MCF 10A (cell line): ENCODE data around the gene PDGFC. TPM values are rescaled to one million over a fixed set of nuclear protein-coding genes. Genes with fewer than 3 reads are reported as not detected.

Experiments
- BruUV-seq: library from RNA; stranded (reverse); fragments of 400-500 nt; replicated peaks from 2 replicates; lab custom pipeline; 2021; lab: Mats Ljungman, UMichigan
- CTCF ChIA-PET: fragments of 300-600 bp; sonication (Branson Sonifier 250); formaldehyde crosslinking; extraction: SDS; loops from one replicate; lab custom pipeline; 2021; ENCODE audit warnings: antibody characterized with exemption, inconsistent platforms; lab: Yijun Ruan, JAX
- POLR2A ChIA-PET: fragments of 300-600, 350-650 bp; sonication (Branson Sonifier 250); formaldehyde crosslinking; extraction: SDS; loops from one replicate; lab custom pipeline; 2020; ENCODE audit warnings: antibody characterized with exemption, inconsistent platforms; lab: Yijun Ruan, JAX
- DNase-seq: peaks from one replicate; pipeline ENCODE4 v3.0.0-alpha.2; 2018; ENCODE audit not compliant: unreplicated experiment
- H3K27ac Mint-ChIP-seq: one replicate; pipeline ENCODE4 v1.8.0; 2022; ENCODE audit warnings: mild to moderate bottlenecking, low read depth, mixed read lengths; ENCODE audit not compliant: unreplicated experiment
- H3K27me3 Mint-ChIP-seq: one replicate; pipeline ENCODE4 v1.8.0; 2022; ENCODE audit warnings: mixed read lengths; ENCODE audit not compliant: insufficient read depth, unreplicated experiment
- H3K36me3 Mint-ChIP-seq: one replicate; pipeline ENCODE4 v1.8.0; 2022; ENCODE audit warnings: mild to moderate bottlenecking, moderate library complexity, mixed read lengths; ENCODE audit not compliant: insufficient read depth, unreplicated experiment
- H3K4me1 Mint-ChIP-seq: one replicate; pipeline ENCODE4 v1.8.0; 2022; ENCODE audit warnings: mixed read lengths; ENCODE audit not compliant: insufficient read depth, unreplicated experiment
- H3K4me3 Mint-ChIP-seq: one replicate; pipeline ENCODE4 v1.8.0; 2022; ENCODE audit warnings: mild to moderate bottlenecking, moderate library complexity, mixed read lengths; ENCODE audit not compliant: unreplicated experiment
- H3K9me3 Mint-ChIP-seq: one replicate; pipeline ENCODE4 v1.8.0; 2022; ENCODE audit warnings: mixed read lengths; ENCODE audit not compliant: unreplicated experiment
- intact Hi-C: fragments of 100-400 bp; cut with micrococcal nuclease; formaldehyde crosslinking; loops from 2 replicates; pipeline ENCODE4 v1.14.1; 2022
- total RNA-seq: library from RNA; stranded (reverse); gene quantifications from 2 replicates; pipeline ENCODE4 v1.2.3, GENCODE V29; 2022
- TF ChIP-seq, protein P1 (sequence below): fragments of 200-600 bp; IDR thresholded peaks from one replicate; pipeline ENCODE4 v1.8.0; 2022; ENCODE audit warnings: antibody characterized with exemption, mild to moderate bottlenecking; ENCODE audit not compliant: unreplicated experiment

The PDGFC gene
- total RNA-seq, 1 experiment from 2014 or later, result 74.8 TPM

DNA sequence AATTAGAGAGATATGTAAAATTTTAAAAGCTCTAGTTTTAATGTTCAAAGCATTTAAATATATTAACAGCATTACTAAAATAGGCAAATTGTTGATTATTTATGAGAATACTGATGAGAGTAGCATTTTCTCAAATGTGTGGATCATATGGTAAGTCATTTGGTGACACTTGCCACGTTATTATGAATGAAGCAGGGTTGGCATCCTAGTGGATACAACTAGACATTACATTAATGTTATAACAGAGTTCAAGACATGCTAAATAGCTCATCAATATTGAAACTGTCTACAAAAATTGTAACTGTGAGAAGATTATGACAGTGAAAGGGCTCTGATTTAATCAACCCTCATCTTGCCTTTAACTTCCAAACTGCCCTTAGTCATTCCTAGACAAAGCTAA lies 171.1 kb downstream of the PDGFC start:
- intact Hi-C loops, result no loop called here
- ChIA-PET POLR2A (interaction anchor here (0.6 to 6.8 kb wide), 14 partner anchors 10 to 1205 kb away, joined by 3 to 91 read pairs (median 5); partner anchors contain the start of gene PDGFC), CTCF (interaction anchor here (0.6 to 2.2 kb wide), 5 partner anchors 18 to 245 kb away, joined by 3 to 11 read pairs (median 4); no protein-coding TSS in a partner anchor)
- H3K4me3 Mint-ChIP-seq, result no peak overlapping the region
- DNase-seq, result no peak
- H3K9me3 Mint-ChIP-seq, result no peaks in the 10 kb centered on the region
- H3K27ac Mint-ChIP-seq, result no peak overlapping the region
- peaks cover 39% of the 10 kb centered on the region for H3K4me1 Mint-ChIP-seq
- no peaks in the 10 kb centered on the region for H3K36me3 Mint-ChIP-seq
- H3K27me3 Mint-ChIP-seq, result no peaks in the 10 kb centered on the region
- no TSS peak for BruUV-seq
- TF ChIP-seq, protein P1, sequence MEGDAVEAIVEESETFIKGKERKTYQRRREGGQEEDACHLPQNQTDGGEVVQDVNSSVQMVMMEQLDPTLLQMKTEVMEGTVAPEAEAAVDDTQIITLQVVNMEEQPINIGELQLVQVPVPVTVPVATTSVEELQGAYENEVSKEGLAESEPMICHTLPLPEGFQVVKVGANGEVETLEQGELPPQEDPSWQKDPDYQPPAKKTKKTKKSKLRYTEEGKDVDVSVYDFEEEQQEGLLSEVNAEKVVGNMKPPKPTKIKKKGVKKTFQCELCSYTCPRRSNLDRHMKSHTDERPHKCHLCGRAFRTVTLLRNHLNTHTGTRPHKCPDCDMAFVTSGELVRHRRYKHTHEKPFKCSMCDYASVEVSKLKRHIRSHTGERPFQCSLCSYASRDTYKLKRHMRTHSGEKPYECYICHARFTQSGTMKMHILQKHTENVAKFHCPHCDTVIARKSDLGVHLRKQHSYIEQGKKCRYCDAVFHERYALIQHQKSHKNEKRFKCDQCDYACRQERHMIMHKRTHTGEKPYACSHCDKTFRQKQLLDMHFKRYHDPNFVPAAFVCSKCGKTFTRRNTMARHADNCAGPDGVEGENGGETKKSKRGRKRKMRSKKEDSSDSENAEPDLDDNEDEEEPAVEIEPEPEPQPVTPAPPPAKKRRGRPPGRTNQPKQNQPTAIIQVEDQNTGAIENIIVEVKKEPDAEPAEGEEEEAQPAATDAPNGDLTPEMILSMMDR, result peak; percentile 17

- no peaks in the 10 kb centered on the region for H3K27me3 Mint-ChIP-seq
- H3K4me1 Mint-ChIP-seq, result peaks cover 43% of the 10 kb centered on the region
- no peaks in the 10 kb centered on the region for H3K9me3 Mint-ChIP-seq
- peak; percentile 52 for DNase-seq
- no TSS peak for BruUV-seq
- intact Hi-C loops, result loop anchor here (2.0 kb wide), 1 partner anchor 20 kb away; no protein-coding TSS in a partner anchor
- H3K27ac Mint-ChIP-seq, result peak overlapping the region; percentile 65
- ChIA-PET POLR2A (interaction anchor here (0.6 to 6.8 kb wide), 19 partner anchors 9 to 324 kb away, joined by 3 to 91 read pairs (median 4); partner anchors contain the start of gene PDGFC), CTCF (interaction anchor here (1.3 to 1.6 kb wide), 2 partner anchors 170 to 246 kb away, joined by 4 read pairs; no protein-coding TSS in a partner anchor)
- no peak overlapping the region for H3K4me3 Mint-ChIP-seq
- TF ChIP-seq, protein P1, result no peak
- H3K36me3 Mint-ChIP-seq, result no peaks in the 10 kb centered on the region
These were observed 172.4 kb downstream of the PDGFC start for GRCh38 chr4:156799121-156799589.

DNA sequence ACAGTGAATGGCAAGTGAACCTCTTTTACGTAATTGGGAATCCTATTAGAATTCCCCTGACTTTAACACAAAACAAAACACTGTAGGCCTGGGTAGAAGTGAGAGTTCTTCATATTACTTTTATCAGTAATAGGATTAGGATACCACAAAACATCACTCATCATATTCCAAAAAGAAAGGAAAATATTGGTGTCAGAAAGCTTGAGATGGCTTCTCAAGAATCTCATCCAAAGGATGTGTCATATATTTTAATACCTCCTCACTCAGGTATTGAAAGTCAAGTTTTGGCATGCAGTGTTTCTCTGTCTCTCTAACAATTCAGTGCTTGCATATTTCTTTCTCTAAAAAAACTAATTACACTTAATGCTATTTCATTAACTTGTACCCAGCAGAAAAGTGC lies 173.2 kb downstream of the PDGFC start:
- ChIA-PET POLR2A (interaction anchor here (0.6 to 6.8 kb wide), 16 partner anchors 8 to 323 kb away, joined by 3 to 91 read pairs (median 3); partner anchors contain the start of genes GLRB and PDGFC), CTCF (interaction anchor here (0.7 to 1.6 kb wide), 2 partner anchors 171 to 238 kb away, joined by 3 to 4 read pairs; no protein-coding TSS in a partner anchor)
- no peaks in the 10 kb centered on the region for H3K36me3 Mint-ChIP-seq
- no peak for DNase-seq
- peaks cover 42% of the 10 kb centered on the region for H3K4me1 Mint-ChIP-seq
- H3K27ac Mint-ChIP-seq, result peak overlapping the region; percentile 65
- H3K9me3 Mint-ChIP-seq, result no peaks in the 10 kb centered on the region
- no peak overlapping the region for H3K4me3 Mint-ChIP-seq
- no peaks in the 10 kb centered on the region for H3K27me3 Mint-ChIP-seq
- TF ChIP-seq, protein P1, result no peak
- intact Hi-C loops, result loop anchor here (2.0 kb wide), 1 partner anchor 20 kb away; no protein-coding TSS in a partner anchor
- BruUV-seq, result no TSS peak

GRCh38 chr4:156797206-156797605 lies 174.4 kb downstream of the PDGFC start:
- POLR2A ChIA-PET, result interaction anchor here (5.0 to 6.8 kb wide), 2 partner anchors 14 to 24 kb away, joined by 43 to 91 read pairs; no protein-coding TSS in a partner anchor
- TF ChIP-seq, protein P1, result no peak

More at GRCh38 chr4:156797206-156797605, 174.4 kb downstream of the PDGFC start:
- Mint-ChIP-seq H3K27me3 (no peaks in the 10 kb centered on the region), H3K4me3 (no peak overlapping the region), H3K36me3 (no peaks in the 10 kb centered on the region), H3K27ac (no peak overlapping the region), H3K9me3 (no peaks in the 10 kb centered on the region), H3K4me1 (peaks cover 37% of the 10 kb centered on the region)
- DNase-seq, result no peak
- no TSS peak for BruUV-seq
- intact Hi-C loops, result no loop called here
- CTCF ChIA-PET, result interaction anchor here (0.6 to 1.0 kb wide), 4 partner anchors 13 to 171 kb away, joined by 3 to 4 read pairs (median 3); no protein-coding TSS in a partner anchor
